H1 (cell line): ENCODE data around the gene ARFGEF3. TPM values are rescaled to one million over a fixed set of nuclear protein-coding genes. Genes with fewer than 3 reads are reported as not detected.

Experiments
- CTCF ChIA-PET: fragments of 300-600 bp; sonication (Branson Sonifier 250); formaldehyde crosslinking; loops from one replicate; lab custom pipeline; 2021; ENCODE audit not compliant: partially characterized antibody; lab: Charles Lee
- POLR2A ChIA-PET: fragments of 300-600 bp; sonication (Branson Sonifier 250); formaldehyde crosslinking; loops from one replicate; lab custom pipeline; 2021; ENCODE audit warnings: inconsistent platforms; ENCODE audit not compliant: partially characterized antibody; lab: Charles Lee
- DNase-seq, 2 experiments: peaks; one replicate each; pipeline versions ENCODE4 v3.0.0 to v3.0.0-alpha.2; 2010 to 2022; ENCODE audit warnings: low spot score in 2 of 2, low read depth in 1 of 2, mixed read lengths in 1 of 2
- FAIRE-seq: peaks from 2 replicates; lab custom pipeline; 2011; peaks lifted over from hg19 to GRCh38; lab: Jason Lieb, UNC
- H2AFZ ChIP-seq: 2 replicates; pipeline ENCODE4 v1.8.1; 2012; ENCODE audit warnings: low read length, inconsistent platforms
- H2AK5ac ChIP-seq: 2 replicates; pipeline ENCODE4 v1.6.1; 2013; ENCODE audit warnings: low read depth, low read length
- H2BK120ac ChIP-seq: replicated peaks from 2 replicates; pipeline ENCODE3; 2013; ENCODE audit warnings: low read depth, low read length, inconsistent platforms
- H2BK12ac ChIP-seq: 2 replicates; pipeline ENCODE4 v1.6.1; 2013; ENCODE audit warnings: low read depth, low read length
- H2BK15ac ChIP-seq: 2 replicates; pipeline ENCODE4 v1.6.1; 2013; ENCODE audit warnings: low read length
- H2BK20ac ChIP-seq: 2 replicates; pipeline ENCODE4 v1.6.1; 2013; ENCODE audit warnings: low read length
- H2BK5ac ChIP-seq: 2 replicates; pipeline ENCODE4 v1.6.1; 2013; ENCODE audit warnings: low read depth, low read length
- H3K14ac ChIP-seq: 2 replicates; pipeline ENCODE4 v1.6.1; 2013; ENCODE audit warnings: inconsistent platforms; ENCODE audit not compliant: insufficient read length
- H3K18ac ChIP-seq: 2 replicates; pipeline ENCODE4 v1.6.1; 2013; ENCODE audit warnings: low read length; ENCODE audit errors: extremely low read depth
- H3K23ac ChIP-seq: 2 replicates; pipeline ENCODE4 v1.6.1; 2013; ENCODE audit warnings: inconsistent platforms; ENCODE audit not compliant: insufficient read length
- H3K23me2 ChIP-seq: 2 replicates; pipeline ENCODE4 v1.6.1; 2013; ENCODE audit warnings: low read depth, low read length
- H3K27ac ChIP-seq: 2 replicates; pipeline ENCODE4 v1.6.1; 2011; ENCODE audit warnings: low read depth, low read length, inconsistent platforms
- H3K27me3 ChIP-seq, 4 experiments: replicated peaks in 1 of 4; 1 replicate in 1 of 4; 2 replicates in 3 of 4; pipeline versions ENCODE4 v1.6.1 to v1.8.1; 2011 to 2013; ENCODE audit warnings: low read length in 3 of 4, mild to moderate bottlenecking in 3 of 4, inconsistent platforms in 2 of 4, mixed read lengths in 2 of 4, moderate library complexity in 1 of 4; ENCODE audit not compliant: control insufficient read depth in 3 of 4, insufficient read depth in 3 of 4; ENCODE audit errors: extremely low read depth in 1 of 4
- H3K36me3 ChIP-seq, 4 experiments: 2 replicates each; pipeline versions ENCODE4 v1.6.1 to v1.8.1; 2011 to 2013; ENCODE audit warnings: mild to moderate bottlenecking in 4 of 4, low read length in 3 of 4, moderate library complexity in 2 of 4, control low read depth in 1 of 4, inconsistent platforms in 1 of 4; ENCODE audit not compliant: insufficient read depth in 4 of 4, control insufficient read depth in 2 of 4
- H3K4ac ChIP-seq: replicated peaks from 2 replicates; pipeline ENCODE3; 2013; ENCODE audit warnings: low read length, low read depth, mixed read lengths, inconsistent platforms; ENCODE audit not compliant: insufficient read length
- H3K4me1 ChIP-seq, 4 experiments: replicated peaks in 1 of 4; 1 replicate in 1 of 4; 2 replicates in 3 of 4; pipeline versions ENCODE4 v1.6.1 to v1.8.1; 2011 to 2013; ENCODE audit warnings: low read length in 3 of 4, inconsistent platforms in 2 of 4, mixed read lengths in 1 of 4; ENCODE audit not compliant: insufficient read depth in 4 of 4, control insufficient read depth in 3 of 4
- H3K4me2 ChIP-seq, 2 experiments: 2 replicates each; pipeline versions ENCODE4 v1.6.1 to v1.8.1; 2011 to 2013; ENCODE audit warnings: low read depth in 2 of 2, low read length in 2 of 2, control low read depth in 1 of 2, inconsistent platforms in 1 of 2, mild to moderate bottlenecking in 1 of 2; ENCODE audit not compliant: insufficient read depth in 1 of 2
- H3K4me3 ChIP-seq, 4 experiments: fragments of 200-600, 300-600 bp in 1 of 4; sonication (generic), shearing (Covaris generic), sonication (Bioruptor Twin) in 1 of 4; 2 replicates each; pipeline versions ENCODE4 v1.5.1 to v1.8.1; 2011 to 2016; ENCODE audit warnings: low read length in 4 of 4, low read depth in 3 of 4, control low read depth in 2 of 4, inconsistent platforms in 2 of 4, mild to moderate bottlenecking in 2 of 4, mixed read lengths in 1 of 4, moderate library complexity in 1 of 4; ENCODE audit not compliant: insufficient read depth in 2 of 4; ENCODE audit errors: extremely low read depth in 1 of 4
- H3K56ac ChIP-seq: replicated peaks from 2 replicates; pipeline ENCODE3; 2013; ENCODE audit warnings: low read depth, mild to moderate bottlenecking, mixed read lengths, low read length, inconsistent platforms; ENCODE audit not compliant: insufficient read length
- H3K79me1 ChIP-seq: 2 replicates; pipeline ENCODE4 v1.6.1; 2013; ENCODE audit warnings: low read depth, low read length, control low read depth
- H3K79me2 ChIP-seq, 2 experiments: 2 replicates each; pipeline versions ENCODE4 v1.6.1 to v1.8.1; 2012 to 2013; ENCODE audit warnings: low read length in 2 of 2, mild to moderate bottlenecking in 2 of 2, inconsistent platforms in 1 of 2; ENCODE audit not compliant: insufficient read depth in 2 of 2, control insufficient read depth in 1 of 2
- H3K9ac ChIP-seq, 4 experiments: replicated peaks in 1 of 4; 1 replicate in 1 of 4; 2 replicates in 3 of 4; pipeline versions ENCODE4 v1.6.1 to v1.8.1; 2011 to 2013; ENCODE audit warnings: low read depth in 3 of 4, low read length in 3 of 4, control low read depth in 2 of 4, mild to moderate bottlenecking in 2 of 4, moderate library complexity in 2 of 4, inconsistent platforms in 1 of 4; ENCODE audit errors: extremely low read depth in 1 of 4
- H3K9me3 ChIP-seq, 2 experiments: 2 replicates each; pipeline versions ENCODE4 v1.6.1 to v1.8.1; 2012 to 2013; ENCODE audit warnings: mild to moderate bottlenecking in 2 of 2, moderate library complexity in 2 of 2, control low read depth in 1 of 2, inconsistent platforms in 1 of 2, low read depth in 1 of 2, low read length in 1 of 2, mixed read lengths in 1 of 2; ENCODE audit not compliant: insufficient read depth in 2 of 2
- H4K20me1 ChIP-seq, 2 experiments: replicated peaks in 1 of 2; 2 replicates each; pipeline versions ENCODE3 to v1.8.1; 2011 to 2013; ENCODE audit warnings: inconsistent platforms in 2 of 2, low read length in 2 of 2, mild to moderate bottlenecking in 1 of 2; ENCODE audit not compliant: insufficient read depth in 2 of 2, control insufficient read depth in 1 of 2
- H4K5ac ChIP-seq: 2 replicates; pipeline ENCODE4 v1.6.1; 2013; ENCODE audit warnings: low read length, low read depth, mixed read lengths, inconsistent platforms; ENCODE audit not compliant: insufficient read length
- H4K8ac ChIP-seq: 2 replicates; pipeline ENCODE4 v1.8.0; 2013; ENCODE audit warnings: mild to moderate bottlenecking, moderate library complexity, low read length, inconsistent platforms; ENCODE audit not compliant: insufficient read depth; ENCODE audit errors: extremely low read depth
- H4K91ac ChIP-seq: replicated peaks from 2 replicates; pipeline ENCODE3; 2013; ENCODE audit warnings: low read length, mixed read lengths, inconsistent platforms; ENCODE audit not compliant: insufficient read length
- CREB1 ChIP-seq: IDR thresholded peaks from 2 replicates; pipeline ENCODE4 v1.6.1; 2012; ENCODE audit warnings: inconsistent platforms
- TAF7 ChIP-seq: optimal IDR thresholded peaks from 2 replicates; pipeline ENCODE3; 2011; ENCODE audit warnings: low read depth, mild to moderate bottlenecking, inconsistent platforms, low read length, moderate library complexity, borderline replicate concordance
- WGBS, 2 experiments: shearing (Covaris generic) in 1 of 2; methylation state at CpG; one replicate each; pipeline versions ENCODE4 v1.1.6 to v1.1.7; 2013 to 2015; ENCODE audit warnings: low lambda C conversion rate in 2 of 2, mixed read lengths in 2 of 2, inconsistent platforms in 1 of 2, low coverage in 1 of 2, missing lambda C conversion rate in 1 of 2; ENCODE audit not compliant: insufficient replicate concordance in 2 of 2, insufficient coverage in 1 of 2, insufficient read length in 1 of 2; ENCODE audit errors: extremely low coverage in 1 of 2, missing lambda C conversion rate in 1 of 2; 5-methylcytosine and 5-hydroxymethylcytosine counted together
- polyA plus RNA-seq, 7 experiments: library from polyadenylated mRNA; depleted of rRNA in 3 of 7; stranded (reverse) in 5 of 7; unstranded in 2 of 7; fragments of >200 nt in 5 of 7; fragments of 200-250 nt in 2 of 7; gene quantifications; 1 replicate in 5 of 7; 2 replicates in 1 of 7; 4 replicates in 1 of 7; pipeline versions ENCODE4 v1.2.1 to v1.2.3, GENCODE V29; 2011 to 2013; ENCODE audit warnings: missing spikeins in 2 of 7, mixed read lengths in 2 of 7
- total RNA-seq: library from RNA; stranded (reverse); fragmentation: NEBNext Ultra II Directional; extraction: Animal tissue kit (Norgen Biotek cat#: 25700); gene quantifications from 2 replicates; pipeline ENCODE4 v1.2.1, GENCODE V29; 2021

The ARFGEF3 gene
- total and polyA plus RNA-seq, 2 of the 8 experiments (the other 6 are each of a cell fraction or from before 2014, with no cell fraction given): 5.8 to 23.2 TPM

DNA sequence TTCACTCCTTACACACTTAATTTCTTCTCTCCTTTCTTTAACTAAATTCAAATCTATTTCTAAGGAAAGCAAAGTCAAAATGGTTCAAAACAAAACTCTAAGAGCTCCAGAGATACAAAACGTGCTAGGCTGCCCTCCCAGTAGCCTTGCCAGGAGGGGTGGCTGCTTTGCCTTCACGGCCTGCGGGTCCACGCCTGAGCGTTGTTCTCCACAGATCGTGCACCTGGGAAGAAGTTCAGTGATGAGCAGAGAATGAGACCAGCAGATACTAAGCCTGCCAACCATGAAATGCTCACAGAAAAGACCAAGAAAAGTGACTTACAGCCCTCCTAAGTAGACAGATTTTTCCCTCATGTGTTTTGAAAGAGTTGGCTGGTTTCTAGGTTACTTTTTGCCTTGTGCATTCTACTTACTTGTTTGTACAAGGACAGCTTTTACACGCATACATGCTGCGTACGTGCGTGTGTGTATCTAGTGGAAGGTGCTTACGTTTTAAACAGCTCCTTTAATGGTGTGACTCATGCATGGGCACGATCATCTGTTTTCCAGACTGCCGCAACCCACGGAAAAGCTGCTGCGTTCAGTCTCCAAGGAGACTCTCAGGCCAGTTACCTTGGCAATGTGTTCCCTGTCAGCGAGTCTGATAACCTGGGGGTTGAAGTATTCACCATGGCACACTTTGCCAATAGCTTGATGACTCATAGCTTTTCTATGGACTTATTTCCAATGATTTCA is 88.9 kb downstream of the ARFGEF3 start:
- Histone ChIP-seq H2BK120ac (no peak overlapping the region), H3K4me1 (no peaks in the 10 kb centered on the region), H2BK15ac (no peak overlapping the region), H4K5ac (no peak overlapping the region), H2BK20ac (no peak overlapping the region), H3K9me3 (no peaks in the 10 kb centered on the region), H3K23me2 (no peaks in the 10 kb centered on the region), H3K36me3 (peaks cover 0 to 7% (median 2%) of the 10 kb centered on the region in 4 experiments; a peak in 3 of 8 replicates), H2AFZ (no peak overlapping the region), H3K27me3 (no peaks in the 10 kb centered on the region), H2BK5ac (no peak overlapping the region), H3K23ac (no peak overlapping the region), H3K79me1 (no peaks in the 10 kb centered on the region)
- CTCF ChIA-PET: interaction anchor here (0.6 to 1.2 kb wide), 6 partner anchors 12 to 136 kb away, joined by 3 to 5 read pairs (median 3); no protein-coding TSS in a partner anchor
- TF ChIP-seq CREB1 (no peak), TAF7 (no peak)
- TF ChIP-seq, all 59 proteins: peak for 0
- no peak overlapping the region for H3K56ac ChIP-seq
- no peak overlapping the region for H3K18ac ChIP-seq
- H4K20me1 ChIP-seq: peaks cover 0 to 2% of the 10 kb centered on the region in 2 experiments
- H3K79me2 ChIP-seq: no peaks in the 10 kb centered on the region
- no peak for DNase-seq
- H3K27ac ChIP-seq: no peak overlapping the region
- FAIRE-seq: no peak
- no peak overlapping the region for H3K4me2 ChIP-seq
- H3K4ac ChIP-seq: no peak overlapping the region
- POLR2A ChIA-PET: no interaction called here
- H4K91ac ChIP-seq: no peak overlapping the region
- no peak overlapping the region for H3K14ac ChIP-seq
- H2BK12ac ChIP-seq: no peak overlapping the region
- no peak overlapping the region for H3K9ac ChIP-seq
- no peak overlapping the region for H4K8ac ChIP-seq
- H3K4me3 ChIP-seq: no peak overlapping the region
- no peak overlapping the region for H2AK5ac ChIP-seq
- WGBS, 2 experiments: 95% methylated on average over 16 of the region's 16 CpGs; no CpG with 5 or more reads in 1 of the 2 experiments
